CD4-positive, alpha-beta T cell (primary cell): ENCODE results near the gene RBM33. TPM values are rescaled to one million over a fixed set of nuclear protein-coding genes. Genes with fewer than 3 reads are reported as not detected.
A peak's percentile ranks its signal among the peaks of the same experiment; 100 is the strongest.
"Not testable (repeated sequence)": the region's sequence is repeated elsewhere in the genome, so short reads cannot be mapped to it uniquely, and the experiment has no call there.

Source experiments
- ATAC-seq: fragments of 200-7000 bp; cut with Tn5 transposase; one replicate; pipeline ENCODE4 v1.10.0; 2022; ENCODE audit warnings: mild to moderate bottlenecking; ENCODE audit not compliant: poor library complexity
- CTCF ChIA-PET: fragments of 350-600 bp; sonication (Branson Sonifier 250); formaldehyde crosslinking; loops from one replicate; lab custom pipeline; 2021; ENCODE audit warnings: antibody characterized with exemption, inconsistent platforms; lab: Charles Lee
- POLR2A ChIA-PET: fragments of 350-600 bp; sonication (Branson Sonifier 250); formaldehyde crosslinking; loops from one replicate; lab custom pipeline; 2021; ENCODE audit warnings: antibody characterized with exemption, inconsistent platforms; lab: Charles Lee
- DNase-seq, 14 experiments: peaks; one replicate each; pipeline ENCODE4 v3.0.0-alpha.2; 2013 to 2020; ENCODE audit warnings: mixed read lengths in 2 of 14
- H3K27ac ChIP-seq, 2 donors: one replicate each; pipeline versions ENCODE4 v1.5.1 to v1.7.0; 2013; ENCODE audit warnings: low read length in 2 of 2, low read depth in 1 of 2, mild to moderate bottlenecking in 1 of 2
- H3K27me3 ChIP-seq, 2 experiments: 1 replicate in 1 of 2; 2 replicates in 1 of 2; pipeline versions ENCODE4 v1.6.1 to v1.7.0; 2013; ENCODE audit warnings: low read length in 2 of 2, control low read depth in 1 of 2, mild to moderate bottlenecking in 1 of 2, moderate library complexity in 1 of 2; ENCODE audit not compliant: insufficient read depth in 2 of 2, control insufficient read depth in 1 of 2
- H3K36me3 ChIP-seq: one replicate; pipeline ENCODE4 v1.6.1; 2013; ENCODE audit warnings: low read length, control low read depth; ENCODE audit not compliant: insufficient read depth
- H3K4me1 ChIP-seq: one replicate; pipeline ENCODE4 v1.6.1; 2013; ENCODE audit warnings: low read length, control low read depth; ENCODE audit not compliant: insufficient read depth
- H3K4me3 ChIP-seq: one replicate; pipeline ENCODE4 v1.5.1; 2013; ENCODE audit warnings: mild to moderate bottlenecking, low read length, moderate library complexity
- H3K9me3 ChIP-seq, 2 experiments: 1 replicate in 1 of 2; 2 replicates in 1 of 2; pipeline versions ENCODE4 v1.6.1 to v1.7.0; 2013; ENCODE audit warnings: low read length in 2 of 2, mild to moderate bottlenecking in 2 of 2, control low read depth in 1 of 2, moderate library complexity in 1 of 2; ENCODE audit not compliant: control insufficient read depth in 1 of 2, insufficient read depth in 1 of 2
- H3K27ac Mint-ChIP-seq: one replicate; pipeline ENCODE4 v1.8.0; 2020; ENCODE audit warnings: mixed read lengths
- H3K27me3 Mint-ChIP-seq: one replicate; pipeline ENCODE4 v1.8.0; 2021; ENCODE audit warnings: mixed read lengths
- H3K36me3 Mint-ChIP-seq: one replicate; pipeline ENCODE4 v1.8.0; 2021; ENCODE audit warnings: low read depth, mixed read lengths
- H3K4me1 Mint-ChIP-seq: one replicate; pipeline ENCODE4 v1.8.0; 2021; ENCODE audit warnings: low read depth, mixed read lengths
- H3K4me3 Mint-ChIP-seq: one replicate; pipeline ENCODE4 v1.8.0; 2020; ENCODE audit warnings: mild to moderate bottlenecking, mixed read lengths
- H3K9me3 Mint-ChIP-seq: one replicate; pipeline ENCODE4 v1.8.0; 2020; ENCODE audit warnings: mixed read lengths
- intact Hi-C, 2 experiments: fragments of 100-400 bp; cut with DNase I in 1 of 2; cut with micrococcal nuclease in 1 of 2; formaldehyde crosslinking; loops; one replicate each; pipeline versions ENCODE4 v1.15.1 to v1.9.0; 2023 to 2025; cut with DNase I, micrococcal nuclease
- total RNA-seq, 174 experiments: library from RNA in 2 of 174; stranded (reverse) in 2 of 174; gene quantifications; one replicate each; pipeline ENCODE4 v1.2.3 and lab custom pipeline; 2021 to 2026
- TF ChIP-seq, protein P1 (sequence below): fragments of 200-600 bp; IDR thresholded peaks from one replicate; pipeline ENCODE4 v1.8.0; 2022; ENCODE audit warnings: antibody characterized with exemption, mild to moderate bottlenecking

Gene RBM33
- total RNA-seq, 2 experiments from 2014 or later: 178 to 184 TPM

DNA sequence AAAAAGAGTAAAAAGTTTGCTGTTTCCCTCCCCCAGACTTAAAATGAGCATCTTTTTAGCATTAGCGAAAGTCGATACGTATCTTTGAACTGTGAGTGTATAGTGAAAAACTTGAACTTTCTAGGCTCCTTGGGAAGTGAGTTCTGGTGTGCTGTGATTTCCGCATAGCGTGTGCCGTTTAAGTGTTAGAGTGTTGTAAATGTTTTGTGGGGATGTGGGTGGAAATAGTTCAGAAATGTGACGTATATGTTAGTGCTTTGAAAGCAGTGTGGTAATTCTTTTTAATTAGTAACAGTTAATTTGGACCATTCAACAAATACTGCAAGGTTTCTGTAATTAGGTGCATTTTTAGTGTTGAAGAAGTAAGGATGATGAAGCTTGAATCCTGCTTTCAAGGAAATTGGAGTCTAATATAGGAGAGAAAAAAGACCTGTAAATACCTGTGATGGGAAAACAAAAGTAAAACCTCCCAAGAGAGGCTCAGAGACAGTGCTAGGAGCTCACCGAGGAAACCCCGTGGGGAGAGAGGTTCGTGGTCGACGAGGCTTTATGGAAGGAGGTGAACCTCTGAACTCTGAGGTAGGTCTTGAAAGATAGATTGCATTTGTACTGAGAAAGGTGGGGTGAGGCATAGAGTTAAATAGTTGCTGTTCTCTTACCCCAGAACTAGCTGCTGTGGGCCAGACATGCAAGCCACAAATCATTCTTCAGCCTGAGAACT lies 40.8 kb downstream of the RBM33 start:
- POLR2A ChIA-PET: no interaction called here
- Histone ChIP-seq H3K36me3 (peaks cover 39% of the 10 kb centered on the region), H3K27ac (no peak overlapping the region), H3K4me1 (peaks cover 5% of the 10 kb centered on the region), H3K4me3 (no peak overlapping the region), H3K9me3 (no peaks in the 10 kb centered on the region), H3K27me3 (no peaks in the 10 kb centered on the region)
- no peaks in the 10 kb centered on the region for H3K27me3 Mint-ChIP-seq
- peaks cover 82% of the 10 kb centered on the region for H3K4me1 Mint-ChIP-seq
- intact Hi-C loops: no loop called here
- H3K36me3 Mint-ChIP-seq: peaks cover 94% of the 10 kb centered on the region
- DNase-seq (peak in 3 of 14 experiments; percentile 34 to 42 (median 36)), ATAC-seq (peak; percentile 83)
- H3K27ac Mint-ChIP-seq: peak overlapping the region; percentile 66
- H3K9me3 Mint-ChIP-seq: no peaks in the 10 kb centered on the region
- TF ChIP-seq, protein P1, sequence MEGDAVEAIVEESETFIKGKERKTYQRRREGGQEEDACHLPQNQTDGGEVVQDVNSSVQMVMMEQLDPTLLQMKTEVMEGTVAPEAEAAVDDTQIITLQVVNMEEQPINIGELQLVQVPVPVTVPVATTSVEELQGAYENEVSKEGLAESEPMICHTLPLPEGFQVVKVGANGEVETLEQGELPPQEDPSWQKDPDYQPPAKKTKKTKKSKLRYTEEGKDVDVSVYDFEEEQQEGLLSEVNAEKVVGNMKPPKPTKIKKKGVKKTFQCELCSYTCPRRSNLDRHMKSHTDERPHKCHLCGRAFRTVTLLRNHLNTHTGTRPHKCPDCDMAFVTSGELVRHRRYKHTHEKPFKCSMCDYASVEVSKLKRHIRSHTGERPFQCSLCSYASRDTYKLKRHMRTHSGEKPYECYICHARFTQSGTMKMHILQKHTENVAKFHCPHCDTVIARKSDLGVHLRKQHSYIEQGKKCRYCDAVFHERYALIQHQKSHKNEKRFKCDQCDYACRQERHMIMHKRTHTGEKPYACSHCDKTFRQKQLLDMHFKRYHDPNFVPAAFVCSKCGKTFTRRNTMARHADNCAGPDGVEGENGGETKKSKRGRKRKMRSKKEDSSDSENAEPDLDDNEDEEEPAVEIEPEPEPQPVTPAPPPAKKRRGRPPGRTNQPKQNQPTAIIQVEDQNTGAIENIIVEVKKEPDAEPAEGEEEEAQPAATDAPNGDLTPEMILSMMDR: no peak
- CTCF ChIA-PET: interaction anchor here (1.2 kb wide), 1 partner anchor 8 kb away, joined by 3 read pairs; no protein-coding TSS in a partner anchor
- peak overlapping the region; percentile 49 for H3K4me3 Mint-ChIP-seq

DNA sequence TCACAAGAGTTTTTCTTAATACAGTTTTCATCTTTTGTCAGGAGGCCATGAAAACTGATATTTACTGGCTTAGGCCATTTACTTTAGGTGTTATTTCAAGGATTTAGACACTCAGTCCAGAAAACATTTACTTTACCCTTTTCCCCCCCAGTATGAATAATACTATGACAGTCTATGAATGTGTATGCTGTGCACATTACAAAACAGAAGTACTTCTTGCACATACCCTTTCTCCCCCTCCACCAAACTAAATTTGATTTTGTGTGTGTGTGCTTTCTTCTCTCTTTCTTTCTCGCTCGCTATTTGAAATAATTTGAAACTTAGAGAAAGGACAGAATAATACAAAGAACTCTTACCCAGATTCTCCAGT lies 41.3 kb downstream of the RBM33 start:
- DNase-seq: no peak
- Mint-ChIP-seq H3K4me3 (no peak overlapping the region), H3K4me1 (peaks cover 83% of the 10 kb centered on the region), H3K9me3 (no peaks in the 10 kb centered on the region), H3K27me3 (no peaks in the 10 kb centered on the region), H3K27ac (peak overlapping the region; percentile 66), H3K36me3 (peaks cover 94% of the 10 kb centered on the region)
- no peaks in the 10 kb centered on the region for H3K27me3 ChIP-seq
- peaks cover 34% of the 10 kb centered on the region for H3K36me3 ChIP-seq
- H3K4me1 ChIP-seq: peaks cover 5% of the 10 kb centered on the region
- H3K4me3 ChIP-seq: no peak overlapping the region
- intact Hi-C loops: no loop called here
- H3K27ac ChIP-seq: no peak overlapping the region
- no peak for ATAC-seq
- CTCF ChIA-PET: no interaction called here
- TF ChIP-seq, protein P1: no peak
- no peaks in the 10 kb centered on the region for H3K9me3 ChIP-seq
- POLR2A ChIA-PET: no interaction called here

DNA sequence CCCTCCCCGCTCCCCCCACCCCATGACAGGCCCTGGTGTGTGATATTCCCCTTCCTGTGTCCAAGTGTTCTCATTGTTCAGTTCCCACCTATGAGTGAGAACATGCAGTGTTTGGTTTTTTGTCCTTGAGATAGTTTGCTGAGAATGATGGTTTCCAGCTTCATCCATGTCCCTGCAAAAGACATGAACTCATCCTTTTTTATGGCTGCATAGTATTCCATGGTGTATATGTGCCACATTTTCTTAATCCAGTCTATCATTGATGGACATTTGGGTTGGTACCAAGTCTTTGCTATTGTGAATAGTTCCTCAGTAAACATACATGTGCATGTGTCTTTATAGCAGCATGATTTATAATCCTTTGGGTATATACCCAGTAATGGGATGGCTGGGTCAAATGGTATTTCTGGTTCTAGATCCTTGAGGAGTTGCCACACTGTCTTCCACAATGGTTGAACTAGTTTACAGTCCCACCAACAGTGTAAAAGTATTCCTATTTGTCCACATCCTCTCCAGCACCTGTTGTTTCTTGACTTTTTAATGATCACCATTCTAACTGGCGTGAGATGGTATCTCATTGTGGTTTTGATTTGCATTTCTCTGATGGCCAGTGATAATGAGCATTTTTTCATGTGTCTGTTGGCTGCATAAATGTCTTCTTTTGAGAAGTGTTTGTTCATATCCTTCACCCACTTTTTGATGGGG lies 42.3 kb downstream of the RBM33 start:
- H3K27me3 ChIP-seq, ATAC-seq, POLR2A ChIA-PET, H3K27me3 Mint-ChIP-seq, H3K4me1 ChIP-seq, DNase-seq, H3K9me3 ChIP-seq, H3K4me3 ChIP-seq, CTCF ChIA-PET, H3K27ac Mint-ChIP-seq, H3K27ac ChIP-seq, H3K9me3 Mint-ChIP-seq, H3K4me3 Mint-ChIP-seq, intact Hi-C loops: not testable (repeated sequence)
- Mint-ChIP-seq H3K4me1 (peaks cover 84% of the 10 kb centered on the region), H3K36me3 (peaks cover 90% of the 10 kb centered on the region)
- peaks cover 26% of the 10 kb centered on the region for H3K36me3 ChIP-seq

DNA sequence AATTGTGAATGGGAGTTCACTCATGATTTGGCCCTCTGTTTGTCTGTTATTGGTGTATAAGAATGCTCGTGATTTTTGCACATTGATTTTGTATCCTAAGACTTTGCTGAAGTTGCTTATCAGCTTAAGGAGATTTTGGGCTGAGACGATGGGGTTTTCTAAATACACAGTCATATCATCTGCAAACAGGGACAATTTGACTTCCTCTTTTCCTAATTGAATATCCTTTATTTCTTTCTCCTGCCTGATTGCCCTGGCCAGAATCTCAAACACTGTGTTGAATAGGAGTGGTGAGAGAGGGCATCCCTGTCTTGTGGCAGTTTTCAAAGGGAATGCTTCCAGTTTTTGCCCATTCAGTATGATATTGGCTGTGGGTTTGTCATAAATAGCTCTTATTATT lies 43.8 kb downstream of the RBM33 start:
- H3K27me3 Mint-ChIP-seq, CTCF ChIA-PET: not testable (repeated sequence)

DNA sequence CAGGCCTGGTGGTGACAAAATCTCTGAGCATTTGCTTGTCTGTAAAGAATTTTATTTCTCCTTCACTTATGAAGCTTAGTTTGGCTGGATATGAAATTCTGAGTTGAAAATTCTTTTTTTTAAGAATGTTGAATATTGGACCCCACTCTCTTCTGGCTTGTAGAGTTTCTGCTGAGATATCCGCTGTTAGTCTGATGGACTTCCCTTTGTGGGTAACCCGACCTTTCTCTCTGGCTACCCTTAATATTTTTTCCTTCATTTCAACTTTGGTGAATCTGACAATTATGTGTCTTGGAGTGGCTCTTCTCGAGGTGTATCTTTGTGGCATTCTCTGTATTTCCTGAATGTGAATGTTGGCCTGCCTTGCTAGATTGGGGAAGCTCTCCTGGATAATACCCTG lies 46.2 kb downstream of the RBM33 start:
- H3K9me3 Mint-ChIP-seq, CTCF ChIA-PET, H3K4me3 ChIP-seq, H3K4me3 Mint-ChIP-seq, H3K36me3 ChIP-seq, H3K27ac Mint-ChIP-seq, H3K27ac ChIP-seq, H3K9me3 ChIP-seq, POLR2A ChIA-PET, DNase-seq, ATAC-seq, H3K27me3 Mint-ChIP-seq, H3K27me3 ChIP-seq: not testable (repeated sequence)
- peaks cover 10% of the 10 kb centered on the region for H3K4me1 ChIP-seq
- Mint-ChIP-seq H3K4me1 (peaks cover 82% of the 10 kb centered on the region), H3K36me3 (peaks cover 76% of the 10 kb centered on the region)
- intact Hi-C loops: loop anchor here in 1 of 2 experiments (10.0 kb wide), 1 partner anchor 46 kb away; the partner anchor contains the start of gene RBM33

More for the DNA sequence above, 43.8 kb downstream of the RBM33 start:
- H3K4me3 Mint-ChIP-seq, H3K27me3 ChIP-seq, H3K9me3 Mint-ChIP-seq, H3K9me3 ChIP-seq, ATAC-seq, intact Hi-C loops, H3K27ac Mint-ChIP-seq, H3K27ac ChIP-seq, H3K4me3 ChIP-seq, DNase-seq: not testable (repeated sequence)
- peaks cover 16% of the 10 kb centered on the region for H3K4me1 ChIP-seq
- Mint-ChIP-seq H3K36me3 (peaks cover 86% of the 10 kb centered on the region), H3K4me1 (peaks cover 86% of the 10 kb centered on the region)
- POLR2A ChIA-PET: interaction anchor here (1.1 kb wide), 1 partner anchor 44 kb away, joined by 3 read pairs; no protein-coding TSS in a partner anchor
- H3K36me3 ChIP-seq: peaks cover 16% of the 10 kb centered on the region
